ENCODE results near the gene SLBP. TPM values are rescaled to one million over a fixed set of nuclear protein-coding genes. Genes with fewer than 3 reads are reported as not detected.

SLBP gene
- total and polyA plus RNA-seq, 2 donors (not counting 1 experiment from before 2014, with no cell fraction given), result 49.7 to 108 TPM

DNA sequence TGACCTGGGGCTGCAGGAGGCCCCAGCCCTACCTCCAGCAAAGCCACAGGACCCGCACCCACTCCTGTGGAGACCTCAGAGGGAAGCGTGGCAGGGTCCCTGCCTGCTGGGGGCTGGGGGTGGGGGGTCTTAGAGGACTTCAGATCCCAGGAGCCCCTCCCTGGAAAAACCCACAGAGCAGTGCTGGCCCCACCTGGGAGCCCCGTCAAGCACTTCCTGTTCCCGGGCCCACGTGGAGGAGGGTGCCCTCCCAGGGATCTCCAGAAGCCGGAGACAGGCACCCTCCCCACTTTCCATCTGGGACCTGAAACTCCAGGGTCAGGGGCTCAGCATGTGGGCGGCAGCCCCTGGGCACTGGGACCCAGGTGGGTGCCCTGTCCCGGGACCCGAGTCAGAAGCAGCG is 41.2 kb upstream of the SLBP start:
- no peak overlapping the region for H3K27ac ChIP-seq (ENCODE audit: insufficient read depth, low read length)
- H4K20me1 ChIP-seq (ENCODE audit: control insufficient read depth, extremely low read depth, insufficient read depth, low read length), result no peaks in the 10 kb centered on the region
- H3K4me3 ChIP-seq (replicated peaks in 1 of 4; ENCODE audit: control extremely low read depth in 1 of 4, insufficient read depth in 1 of 4, low read depth in 3 of 4, low read length in 4 of 4), result no peak overlapping the region
- H3K79me2 ChIP-seq (ENCODE audit: control insufficient read depth, insufficient read depth, low read length), result no peaks in the 10 kb centered on the region
- H3K9me3 ChIP-seq (ENCODE audit: control insufficient read depth, insufficient read depth, low read depth, low read length), result no peaks in the 10 kb centered on the region
- H3K36me3 ChIP-seq (ENCODE audit: control insufficient read depth, insufficient read depth, low read length), result no peaks in the 10 kb centered on the region
- DNase-seq (ENCODE audit: low read depth in 2 of 2), result no peak
- H3K4me1 ChIP-seq (ENCODE audit: control insufficient read depth, extremely low read depth, insufficient read depth, low read length), result no peaks in the 10 kb centered on the region
- no peak overlapping the region for H3K4me2 ChIP-seq (ENCODE audit: extremely low read depth, insufficient read depth, low read length)
- no peaks in the 10 kb centered on the region for H3K27me3 ChIP-seq (ENCODE audit: control insufficient read depth, insufficient read depth, low read length)
- no peak overlapping the region for H3K9ac ChIP-seq (ENCODE audit: insufficient read depth, low read length)
- H2AFZ ChIP-seq (ENCODE audit: low read length), result no peak overlapping the region
- TF ChIP-seq EZH2 (IDR thresholded peaks at IDR 0.05; ENCODE audit: low read length, missing control alignments), result no peak
- TF ChIP-seq, protein P1, sequence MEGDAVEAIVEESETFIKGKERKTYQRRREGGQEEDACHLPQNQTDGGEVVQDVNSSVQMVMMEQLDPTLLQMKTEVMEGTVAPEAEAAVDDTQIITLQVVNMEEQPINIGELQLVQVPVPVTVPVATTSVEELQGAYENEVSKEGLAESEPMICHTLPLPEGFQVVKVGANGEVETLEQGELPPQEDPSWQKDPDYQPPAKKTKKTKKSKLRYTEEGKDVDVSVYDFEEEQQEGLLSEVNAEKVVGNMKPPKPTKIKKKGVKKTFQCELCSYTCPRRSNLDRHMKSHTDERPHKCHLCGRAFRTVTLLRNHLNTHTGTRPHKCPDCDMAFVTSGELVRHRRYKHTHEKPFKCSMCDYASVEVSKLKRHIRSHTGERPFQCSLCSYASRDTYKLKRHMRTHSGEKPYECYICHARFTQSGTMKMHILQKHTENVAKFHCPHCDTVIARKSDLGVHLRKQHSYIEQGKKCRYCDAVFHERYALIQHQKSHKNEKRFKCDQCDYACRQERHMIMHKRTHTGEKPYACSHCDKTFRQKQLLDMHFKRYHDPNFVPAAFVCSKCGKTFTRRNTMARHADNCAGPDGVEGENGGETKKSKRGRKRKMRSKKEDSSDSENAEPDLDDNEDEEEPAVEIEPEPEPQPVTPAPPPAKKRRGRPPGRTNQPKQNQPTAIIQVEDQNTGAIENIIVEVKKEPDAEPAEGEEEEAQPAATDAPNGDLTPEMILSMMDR (conservative IDR thresholded peaks at IDR 0.05 in 1 of 2, IDR thresholded peaks at IDR 0.05 in 1 of 2; ENCODE audit: low read depth in 1 of 2, low read length in 2 of 2), result no peak

DNA sequence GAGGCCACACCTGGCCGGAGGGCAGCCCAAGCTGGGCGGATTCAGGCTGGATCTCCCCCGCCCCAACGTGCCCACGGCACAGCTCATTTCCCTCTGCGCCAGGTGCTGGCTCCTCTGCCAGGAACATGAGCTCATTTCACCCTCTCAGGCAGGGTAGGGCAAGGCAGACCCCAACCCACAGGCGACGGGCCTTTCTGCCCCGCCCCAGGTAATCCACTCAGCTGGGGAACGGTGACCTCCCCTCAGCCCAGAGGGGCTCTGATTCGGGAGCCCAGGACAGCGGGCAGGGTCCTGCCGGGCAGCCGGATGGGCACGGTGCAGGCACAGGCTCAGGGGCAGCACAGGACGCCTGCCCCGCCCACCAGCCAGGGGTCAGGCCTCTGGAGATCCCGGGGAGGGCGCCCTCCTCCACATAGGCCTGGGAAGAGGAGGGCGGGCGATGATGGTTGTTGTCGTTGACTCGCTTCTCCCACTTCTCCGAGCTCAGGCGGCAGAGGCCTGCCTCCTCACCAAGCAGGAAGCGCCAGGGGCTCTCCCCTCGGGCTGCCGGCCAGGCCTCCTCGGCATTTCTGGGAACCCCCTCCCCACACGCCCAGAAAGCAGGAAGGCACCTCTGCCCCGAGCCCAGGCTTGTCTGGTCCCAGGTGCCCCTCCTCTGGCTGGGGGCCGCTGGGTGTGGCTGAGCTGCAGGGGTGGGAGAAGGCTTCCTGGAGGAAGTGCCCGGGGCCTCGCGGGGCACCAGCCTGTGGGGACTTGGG is 40.3 kb upstream of the SLBP start:
- no peaks in the 10 kb centered on the region for H3K4me1 ChIP-seq (ENCODE audit: control insufficient read depth, extremely low read depth, insufficient read depth, low read length)
- DNase-seq (ENCODE audit: low read depth in 2 of 2), result no peak
- no peaks in the 10 kb centered on the region for H4K20me1 ChIP-seq (ENCODE audit: control insufficient read depth, extremely low read depth, insufficient read depth, low read length)
- TF ChIP-seq, protein P1 (conservative IDR thresholded peaks at IDR 0.05 in 1 of 2, IDR thresholded peaks at IDR 0.05 in 1 of 2; ENCODE audit: low read depth in 1 of 2, low read length in 2 of 2), result no peak
- no peak for TF ChIP-seq EZH2 (IDR thresholded peaks at IDR 0.05; ENCODE audit: low read length, missing control alignments)
- H3K4me3 ChIP-seq (replicated peaks in 1 of 4; ENCODE audit: control extremely low read depth in 1 of 4, insufficient read depth in 1 of 4, low read depth in 3 of 4, low read length in 4 of 4), result no peak overlapping the region
- no peak overlapping the region for H2AFZ ChIP-seq (ENCODE audit: low read length)
- H3K9me3 ChIP-seq (ENCODE audit: control insufficient read depth, insufficient read depth, low read depth, low read length), result no peaks in the 10 kb centered on the region
- H3K79me2 ChIP-seq (ENCODE audit: control insufficient read depth, insufficient read depth, low read length), result no peaks in the 10 kb centered on the region
- no peak overlapping the region for H3K4me2 ChIP-seq (ENCODE audit: extremely low read depth, insufficient read depth, low read length)
- H3K36me3 ChIP-seq (ENCODE audit: control insufficient read depth, insufficient read depth, low read length), result no peaks in the 10 kb centered on the region
- no peak overlapping the region for H3K9ac ChIP-seq (ENCODE audit: insufficient read depth, low read length)
- H3K27ac ChIP-seq (ENCODE audit: insufficient read depth, low read length), result no peak overlapping the region
- H3K27me3 ChIP-seq (ENCODE audit: control insufficient read depth, insufficient read depth, low read length), result no peaks in the 10 kb centered on the region

DNA sequence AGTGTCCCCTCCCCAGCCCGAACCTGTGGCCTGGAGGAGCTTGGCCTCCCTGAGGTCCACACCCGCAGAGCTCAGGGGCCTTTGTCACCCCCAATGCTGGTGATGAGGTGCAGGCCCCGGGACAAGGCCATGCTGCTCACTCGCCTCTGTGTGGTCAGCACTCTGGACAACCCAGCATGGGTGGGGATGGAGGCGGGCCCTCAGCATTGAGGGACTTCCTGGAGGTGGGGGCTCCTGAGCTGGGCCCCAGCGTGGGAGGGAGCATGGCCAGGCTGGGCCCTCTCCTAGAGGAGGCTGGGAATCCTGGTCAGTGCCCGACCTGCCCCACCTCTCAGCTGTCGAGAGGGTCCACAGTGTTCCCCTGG is 39.8 kb upstream of the SLBP start:
- DNase-seq (ENCODE audit: low read depth in 2 of 2), result no peak
- H2AFZ ChIP-seq (ENCODE audit: low read length), result no peak overlapping the region
- H3K27ac ChIP-seq (ENCODE audit: insufficient read depth, low read length), result no peak overlapping the region
- H3K9me3 ChIP-seq (ENCODE audit: control insufficient read depth, insufficient read depth, low read depth, low read length), result no peaks in the 10 kb centered on the region
- no peaks in the 10 kb centered on the region for H3K79me2 ChIP-seq (ENCODE audit: control insufficient read depth, insufficient read depth, low read length)
- no peak overlapping the region for H3K9ac ChIP-seq (ENCODE audit: insufficient read depth, low read length)
- no peak overlapping the region for H3K4me3 ChIP-seq (replicated peaks in 1 of 4; ENCODE audit: control extremely low read depth in 1 of 4, insufficient read depth in 1 of 4, low read depth in 3 of 4, low read length in 4 of 4)
- H4K20me1 ChIP-seq (ENCODE audit: control insufficient read depth, extremely low read depth, insufficient read depth, low read length), result no peaks in the 10 kb centered on the region
- no peaks in the 10 kb centered on the region for H3K4me1 ChIP-seq (ENCODE audit: control insufficient read depth, extremely low read depth, insufficient read depth, low read length)
- no peaks in the 10 kb centered on the region for H3K36me3 ChIP-seq (ENCODE audit: control insufficient read depth, insufficient read depth, low read length)
- TF ChIP-seq, protein P1 (conservative IDR thresholded peaks at IDR 0.05 in 1 of 2, IDR thresholded peaks at IDR 0.05 in 1 of 2; ENCODE audit: low read depth in 1 of 2, low read length in 2 of 2), result no peak
- TF ChIP-seq EZH2 (IDR thresholded peaks at IDR 0.05; ENCODE audit: low read length, missing control alignments), result no peak
- no peaks in the 10 kb centered on the region for H3K27me3 ChIP-seq (ENCODE audit: control insufficient read depth, insufficient read depth, low read length)
- no peak overlapping the region for H3K4me2 ChIP-seq (ENCODE audit: extremely low read depth, insufficient read depth, low read length)

Data from fibroblast of lung (primary cell).